ENCODE results near the gene PEX11G. TPM values are rescaled to one million over a fixed set of nuclear protein-coding genes. Genes with fewer than 3 reads are reported as not detected.

Gene PEX11G
- total and polyA plus RNA-seq, 8 donors: 3.9 to 8.8 (median 5.5) TPM; not detected in 3

DNA sequence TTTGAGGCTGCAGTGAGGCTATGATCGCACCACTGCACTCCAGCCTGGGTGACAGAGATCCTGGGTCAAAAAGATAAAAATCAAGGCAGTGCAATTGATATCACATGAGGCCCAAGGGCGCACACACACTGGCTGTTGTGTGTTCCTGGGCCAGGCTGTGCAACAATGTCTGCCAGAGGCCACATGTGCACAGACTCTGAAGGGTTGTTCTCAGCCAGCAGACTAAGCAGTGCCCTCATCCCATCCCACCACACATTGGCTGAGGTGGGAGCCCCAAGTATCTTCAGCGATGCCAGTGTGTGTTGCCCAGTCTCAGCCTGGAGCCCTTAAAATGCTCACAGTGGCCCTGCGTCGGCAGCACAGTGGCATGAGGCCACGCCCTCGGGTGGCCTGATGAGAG is 12.6 kb downstream of the PEX11G start:
- H3K4me3 ChIP-seq: no peak overlapping the region
- TF ChIP-seq, protein P1, sequence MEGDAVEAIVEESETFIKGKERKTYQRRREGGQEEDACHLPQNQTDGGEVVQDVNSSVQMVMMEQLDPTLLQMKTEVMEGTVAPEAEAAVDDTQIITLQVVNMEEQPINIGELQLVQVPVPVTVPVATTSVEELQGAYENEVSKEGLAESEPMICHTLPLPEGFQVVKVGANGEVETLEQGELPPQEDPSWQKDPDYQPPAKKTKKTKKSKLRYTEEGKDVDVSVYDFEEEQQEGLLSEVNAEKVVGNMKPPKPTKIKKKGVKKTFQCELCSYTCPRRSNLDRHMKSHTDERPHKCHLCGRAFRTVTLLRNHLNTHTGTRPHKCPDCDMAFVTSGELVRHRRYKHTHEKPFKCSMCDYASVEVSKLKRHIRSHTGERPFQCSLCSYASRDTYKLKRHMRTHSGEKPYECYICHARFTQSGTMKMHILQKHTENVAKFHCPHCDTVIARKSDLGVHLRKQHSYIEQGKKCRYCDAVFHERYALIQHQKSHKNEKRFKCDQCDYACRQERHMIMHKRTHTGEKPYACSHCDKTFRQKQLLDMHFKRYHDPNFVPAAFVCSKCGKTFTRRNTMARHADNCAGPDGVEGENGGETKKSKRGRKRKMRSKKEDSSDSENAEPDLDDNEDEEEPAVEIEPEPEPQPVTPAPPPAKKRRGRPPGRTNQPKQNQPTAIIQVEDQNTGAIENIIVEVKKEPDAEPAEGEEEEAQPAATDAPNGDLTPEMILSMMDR (IDR thresholded peaks at IDR 0.05): no peak
- TF ChIP-seq POLR2A (IDR thresholded peaks at IDR 0.05): no peak
- no peak for TF ChIP-seq EP300 (IDR thresholded peaks at IDR 0.05)
- peaks cover 0 to 11% (median 0%) of the 10 kb centered on the region in 4 donors for H3K4me1 ChIP-seq
- intact Hi-C loops (cut with DNase I; ENCODE audit: low total_unique reads): no loop called here
- H3K36me3 ChIP-seq: peaks cover 11 to 21% (median 18%) of the 10 kb centered on the region in 4 donors
- WGBS, 5 donors: 49 to 80% (median 62%) methylated on average over 4 to 7 of the region's 7 CpGs
- no peaks in the 10 kb centered on the region for H3K27me3 ChIP-seq
- DNase-seq: no peak
- H3K9me3 ChIP-seq: no peaks in the 10 kb centered on the region
- peak overlapping the region in 1 of 5 donors; percentile 10 for H3K27ac ChIP-seq

DNA sequence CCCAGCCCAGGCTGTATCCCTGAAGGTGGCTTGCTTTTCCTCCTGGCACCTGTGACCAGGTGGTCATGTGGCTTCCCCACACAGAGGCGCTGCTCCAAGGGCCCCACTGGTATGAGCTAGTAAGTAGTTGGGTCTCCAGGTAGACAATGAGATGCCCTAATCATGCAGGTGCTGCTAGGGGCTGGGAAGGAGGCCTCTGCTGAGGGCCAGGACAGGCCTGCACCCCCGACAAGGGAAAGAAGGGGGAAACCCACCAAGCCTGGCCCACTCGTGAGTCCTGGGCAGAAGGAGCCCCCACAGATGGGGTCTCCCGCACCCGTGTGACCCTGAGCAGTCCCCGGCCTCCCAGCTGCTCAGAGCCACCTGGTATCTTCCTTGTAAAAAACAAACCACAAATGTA is 13.2 kb downstream of the PEX11G start:
- TF ChIP-seq EP300 (IDR thresholded peaks at IDR 0.05) (no peak), POLR2A (IDR thresholded peaks at IDR 0.05) (no peak)
- WGBS, 5 donors: 44 to 91% (median 80%) methylated on average over 1 to 6 of the region's 6 CpGs
- Histone ChIP-seq H3K4me3 (no peak overlapping the region), H3K36me3 (peaks cover 17 to 26% (median 24%) of the 10 kb centered on the region in 4 donors), H3K4me1 (peaks cover 0 to 11% (median 0%) of the 10 kb centered on the region in 4 donors), H3K9me3 (no peaks in the 10 kb centered on the region), H3K27me3 (no peaks in the 10 kb centered on the region), H3K27ac (no peak overlapping the region)
- DNase-seq: no peak
- intact Hi-C loops (cut with DNase I; ENCODE audit: low total_unique reads): no loop called here

DNA sequence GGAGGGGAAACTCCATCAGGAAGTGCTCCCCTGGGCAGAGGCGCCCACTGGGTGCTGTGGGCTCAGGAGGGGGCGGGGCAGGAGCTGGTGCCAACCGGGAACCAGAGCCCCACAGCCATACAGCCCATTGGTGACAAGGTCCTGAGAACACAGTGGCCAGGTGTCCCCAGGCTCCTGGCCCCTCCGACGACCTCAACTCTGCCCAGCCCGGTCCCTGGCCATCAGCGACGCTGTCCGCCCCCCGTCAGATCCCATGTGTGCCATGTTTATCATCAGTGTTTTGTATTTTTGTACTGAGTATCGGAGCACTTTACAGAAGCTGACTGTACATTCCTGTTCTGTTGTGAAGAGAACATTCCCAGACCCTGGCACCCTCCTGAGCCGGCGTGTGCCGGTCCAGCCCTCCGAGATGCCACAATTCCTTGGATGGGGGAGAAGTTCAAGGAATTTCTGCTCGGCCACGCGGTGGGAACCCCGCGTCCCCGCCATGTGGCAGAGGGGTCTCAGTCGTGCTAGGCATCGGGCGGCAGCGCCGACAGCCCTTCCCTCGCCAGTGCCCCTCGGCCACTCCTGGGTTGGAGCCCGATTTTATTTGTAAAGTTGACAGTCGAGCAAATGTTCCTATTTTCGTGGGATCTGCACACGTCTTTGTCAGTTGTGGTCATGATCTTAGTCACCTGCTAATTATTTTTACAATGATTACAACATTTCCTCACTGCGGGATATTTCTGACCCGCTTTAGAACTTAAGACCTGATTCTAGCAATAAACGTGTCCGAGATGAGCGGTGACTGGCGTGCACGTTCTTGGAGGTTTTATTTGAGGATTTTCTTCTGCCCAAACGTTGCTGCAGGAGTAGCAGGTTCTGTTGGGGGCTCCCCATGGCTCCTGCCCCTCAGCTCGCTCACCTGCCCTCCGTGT is 16.9 kb downstream of the PEX11G start:
- no peak overlapping the region for H3K27ac ChIP-seq
- H3K4me3 ChIP-seq: no peak overlapping the region
- no peaks in the 10 kb centered on the region for H3K4me1 ChIP-seq
- DNase-seq: no peak
- peaks cover 54 to 63% (median 61%) of the 10 kb centered on the region in 4 donors for H3K36me3 ChIP-seq
- no peaks in the 10 kb centered on the region for H3K9me3 ChIP-seq
- 88 to 91% (median 91%) methylated on average over 29 to 42 of the region's 42 CpGs for WGBS, 5 donors
- no peak for TF ChIP-seq POLR2AphosphoS5 (IDR thresholded peaks at IDR 0.05)
- no peak for TF ChIP-seq EP300 (IDR thresholded peaks at IDR 0.05)
- no peak for TF ChIP-seq POLR2A (IDR thresholded peaks at IDR 0.05)
- TF ChIP-seq, protein P1 (IDR thresholded peaks at IDR 0.05): no peak
- intact Hi-C loops (cut with DNase I; ENCODE audit: low total_unique reads): no loop called here
- no peaks in the 10 kb centered on the region for H3K27me3 ChIP-seq

DNA sequence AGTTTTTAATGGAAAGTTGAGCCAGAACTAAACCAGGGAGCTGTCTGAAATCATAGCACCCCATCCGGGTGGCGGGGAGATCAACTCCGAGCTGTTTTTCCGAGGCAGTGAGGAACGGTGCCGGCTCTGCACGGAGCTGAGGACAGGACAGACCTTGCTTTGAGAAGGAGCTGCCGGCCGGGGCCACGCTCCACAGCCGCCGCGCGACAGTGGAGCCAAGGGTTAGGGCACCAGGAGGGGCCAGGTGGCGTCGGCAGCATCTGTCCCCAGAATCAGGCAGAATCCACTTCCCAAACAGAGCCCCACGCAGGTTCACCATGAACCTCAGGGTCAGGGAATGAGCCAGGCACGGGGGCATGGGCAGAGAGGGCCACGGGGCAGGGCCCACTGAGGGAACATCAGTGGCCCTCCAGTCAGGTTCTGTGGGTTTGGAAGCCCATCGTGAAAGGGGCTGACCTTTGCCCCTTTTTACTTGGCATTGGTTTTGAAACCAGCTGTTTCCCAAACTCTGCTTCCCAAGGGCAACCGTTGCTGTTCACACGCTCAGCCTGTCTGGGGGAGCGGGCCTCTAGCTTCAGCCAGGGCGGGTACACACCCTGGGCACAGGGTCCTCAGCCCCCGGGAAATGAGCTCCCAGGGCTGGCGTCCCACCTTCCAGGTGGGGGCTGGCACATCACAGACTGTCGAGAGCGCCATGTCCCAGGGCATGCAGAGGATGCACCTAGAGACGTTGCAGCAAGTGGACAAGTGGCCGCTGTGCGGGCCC is 18.1 kb downstream of the PEX11G start:
- TF ChIP-seq POLR2A (IDR thresholded peaks at IDR 0.05): no peak
- TF ChIP-seq EP300 (IDR thresholded peaks at IDR 0.05): no peak
- TF ChIP-seq POLR2AphosphoS5 (IDR thresholded peaks at IDR 0.05): no peak
- TF ChIP-seq, protein P1 (IDR thresholded peaks at IDR 0.05): no peak
- no peaks in the 10 kb centered on the region for H3K27me3 ChIP-seq
- peaks cover 61 to 75% (median 74%) of the 10 kb centered on the region in 4 donors for H3K36me3 ChIP-seq
- WGBS, 5 donors: 88 to 92% (median 89%) methylated on average over 28 to 31 of the region's 31 CpGs
- DNase-seq: no peak
- H3K4me1 ChIP-seq: no peaks in the 10 kb centered on the region
- intact Hi-C loops (cut with DNase I; ENCODE audit: low total_unique reads): no loop called here
- no peaks in the 10 kb centered on the region for H3K9me3 ChIP-seq
- no peak overlapping the region for H3K27ac ChIP-seq
- H3K4me3 ChIP-seq: no peak overlapping the region
